ENCODE measurements around the gene MRTFB. TPM values are rescaled to one million over a fixed set of nuclear protein-coding genes. Genes with fewer than 3 reads are reported as not detected.

Gene MRTFB
- total RNA-seq, 1 donor from 2014 or later, result 20.9 TPM

- no peak for ATAC-seq (ENCODE audit: low read depth)
- no peak overlapping the region for H3K27ac Mint-ChIP-seq
- intact Hi-C loops (cut with micrococcal nuclease), result no loop called here
- peaks cover 2% of the 10 kb centered on the region for H3K4me1 Mint-ChIP-seq
- ChIA-PET CTCF (no interaction called here), POLR2A (no interaction called here)
- TF ChIP-seq, protein P1, sequence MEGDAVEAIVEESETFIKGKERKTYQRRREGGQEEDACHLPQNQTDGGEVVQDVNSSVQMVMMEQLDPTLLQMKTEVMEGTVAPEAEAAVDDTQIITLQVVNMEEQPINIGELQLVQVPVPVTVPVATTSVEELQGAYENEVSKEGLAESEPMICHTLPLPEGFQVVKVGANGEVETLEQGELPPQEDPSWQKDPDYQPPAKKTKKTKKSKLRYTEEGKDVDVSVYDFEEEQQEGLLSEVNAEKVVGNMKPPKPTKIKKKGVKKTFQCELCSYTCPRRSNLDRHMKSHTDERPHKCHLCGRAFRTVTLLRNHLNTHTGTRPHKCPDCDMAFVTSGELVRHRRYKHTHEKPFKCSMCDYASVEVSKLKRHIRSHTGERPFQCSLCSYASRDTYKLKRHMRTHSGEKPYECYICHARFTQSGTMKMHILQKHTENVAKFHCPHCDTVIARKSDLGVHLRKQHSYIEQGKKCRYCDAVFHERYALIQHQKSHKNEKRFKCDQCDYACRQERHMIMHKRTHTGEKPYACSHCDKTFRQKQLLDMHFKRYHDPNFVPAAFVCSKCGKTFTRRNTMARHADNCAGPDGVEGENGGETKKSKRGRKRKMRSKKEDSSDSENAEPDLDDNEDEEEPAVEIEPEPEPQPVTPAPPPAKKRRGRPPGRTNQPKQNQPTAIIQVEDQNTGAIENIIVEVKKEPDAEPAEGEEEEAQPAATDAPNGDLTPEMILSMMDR (IDR thresholded peaks at IDR 0.05), result no peak
- H3K4me3 Mint-ChIP-seq, result no peak overlapping the region
- no peak for DNase-seq
- H3K27me3 Mint-ChIP-seq, result no peaks in the 10 kb centered on the region
- no peaks in the 10 kb centered on the region for H3K9me3 Mint-ChIP-seq
- H3K36me3 Mint-ChIP-seq (ENCODE audit: low read depth), result no peaks in the 10 kb centered on the region
Measured at GRCh38 chr16:14109077-14109775, 38.1 kb downstream of the MRTFB start.

GRCh38 chr16:14109782-14110727 lies 38.9 kb downstream of the MRTFB start:
- Mint-ChIP-seq H3K27ac (no peak overlapping the region), H3K9me3 (no peaks in the 10 kb centered on the region), H3K4me1 (no peaks in the 10 kb centered on the region), H3K4me3 (no peak overlapping the region), H3K27me3 (no peaks in the 10 kb centered on the region), H3K36me3 (ENCODE audit: low read depth) (no peaks in the 10 kb centered on the region)
- TF ChIP-seq, protein P1 (IDR thresholded peaks at IDR 0.05), result no peak
- POLR2A ChIA-PET, result no interaction called here
- CTCF ChIA-PET, result no interaction called here
- ATAC-seq (ENCODE audit: low read depth) (no peak), DNase-seq (no peak)
- intact Hi-C loops (cut with micrococcal nuclease), result no loop called here

GRCh38 chr16:14110728-14111251 lies 39.7 kb downstream of the MRTFB start:
- ChIA-PET CTCF (no interaction called here), POLR2A (no interaction called here)
- intact Hi-C loops (cut with micrococcal nuclease), result no loop called here
- Mint-ChIP-seq H3K36me3 (ENCODE audit: low read depth) (no peaks in the 10 kb centered on the region), H3K9me3 (no peaks in the 10 kb centered on the region), H3K27ac (no peak overlapping the region), H3K4me1 (no peaks in the 10 kb centered on the region), H3K4me3 (no peak overlapping the region), H3K27me3 (no peaks in the 10 kb centered on the region)
- no peak for ATAC-seq (ENCODE audit: low read depth)
- DNase-seq, result no peak
- TF ChIP-seq, protein P1 (IDR thresholded peaks at IDR 0.05), result no peak

DNA sequence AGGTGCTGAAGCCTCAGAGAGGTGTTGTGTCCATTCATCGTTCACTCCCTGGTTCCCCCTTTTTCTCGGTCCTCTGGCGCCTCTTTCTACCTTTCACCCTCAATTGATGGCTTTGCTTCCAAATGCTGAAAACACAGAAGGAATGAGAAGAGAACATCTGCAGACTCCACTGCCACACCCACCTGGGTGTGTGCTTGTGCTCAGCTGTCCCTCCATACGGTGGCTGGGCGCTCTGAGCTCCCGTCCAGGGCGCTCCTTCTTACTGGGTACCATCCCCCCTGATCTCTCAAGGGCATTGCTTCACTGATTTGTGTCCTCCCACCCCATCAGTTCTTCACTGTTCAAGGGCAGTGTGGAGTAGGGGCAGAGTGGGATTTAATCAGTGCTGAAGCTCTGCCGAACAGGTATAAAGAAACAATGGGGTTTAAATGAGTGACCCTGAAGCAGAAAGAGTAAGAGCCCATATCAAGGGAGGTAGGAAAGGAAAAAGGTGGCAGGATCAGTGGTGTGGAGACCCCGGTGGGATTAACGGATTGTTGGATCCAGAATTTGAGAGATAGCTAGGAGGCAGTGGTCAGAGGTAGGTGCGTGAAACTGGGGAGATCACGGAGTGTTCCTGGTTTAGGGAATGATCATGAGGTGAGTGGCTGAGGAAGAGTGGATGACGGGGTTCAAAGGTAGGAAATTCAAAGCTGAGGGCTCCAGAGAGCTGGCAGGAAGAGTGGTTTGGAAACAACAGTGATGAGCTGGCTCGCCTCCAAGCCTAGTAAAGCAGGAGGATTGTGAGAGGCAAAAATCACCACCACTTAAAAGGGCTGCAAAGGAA lies 40.8 kb downstream of the MRTFB start:
- Mint-ChIP-seq H3K4me3 (no peak overlapping the region), H3K36me3 (ENCODE audit: low read depth) (no peaks in the 10 kb centered on the region), H3K27ac (no peak overlapping the region), H3K4me1 (no peaks in the 10 kb centered on the region), H3K9me3 (no peaks in the 10 kb centered on the region), H3K27me3 (no peaks in the 10 kb centered on the region)
- ChIA-PET POLR2A (no interaction called here), CTCF (no interaction called here)
- ATAC-seq (ENCODE audit: low read depth) (no peak), DNase-seq (no peak)
- intact Hi-C loops (cut with micrococcal nuclease), result no loop called here
- TF ChIP-seq, protein P1 (IDR thresholded peaks at IDR 0.05), result no peak

Measured in activated B cell treated with CpG ODN at 0.5 μM for 24 hours (primary cell).